ENCODE measurements around the gene WDR46. TPM values are rescaled to one million over a fixed set of nuclear protein-coding genes. Genes with fewer than 3 reads are reported as not detected.

WDR46 gene
- total RNA-seq, 1 experiment from 2014 or later: 99.2 TPM

DNA sequence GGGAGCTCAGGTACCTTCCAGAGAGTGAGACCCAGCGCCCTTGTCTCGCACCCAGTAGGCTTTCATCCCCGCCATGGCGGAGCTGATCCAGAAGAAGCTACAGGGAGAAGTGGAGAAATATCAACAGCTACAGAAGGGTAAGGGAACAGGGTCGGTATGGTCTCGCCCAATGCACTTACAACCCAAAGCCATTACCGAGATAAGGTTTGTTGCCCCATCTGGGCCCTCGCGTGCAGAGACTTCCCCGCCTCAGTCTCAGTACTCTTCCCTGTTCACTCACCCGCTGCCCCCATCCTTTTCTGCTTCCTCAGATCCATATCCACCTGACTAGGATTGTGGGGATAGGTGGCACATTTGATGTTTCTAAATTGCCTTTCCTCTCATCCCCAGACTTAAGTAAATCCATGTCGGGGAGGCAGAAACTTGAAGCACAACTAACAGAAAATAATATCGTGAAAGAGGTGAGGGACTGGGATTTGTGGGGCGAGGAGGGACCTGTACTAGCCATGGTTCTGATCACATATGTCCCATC lies 811 bp upstream of the WDR46 start:
- peaks cover 7% of the 10 kb centered on the region; the same call in 1 of the 2 replicates for H3K79me2 ChIP-seq (ENCODE audit: insufficient read depth, low read length)
- peak overlapping the region; percentile 53 for H3K9ac ChIP-seq (ENCODE audit: extremely low read depth, insufficient read length, low read length)
- no CpG with 5 or more reads among the region's 14 CpGs for WGBS (ENCODE audit: extremely low coverage, insufficient read length, low lambda C conversion rate)
- H3K4me1 ChIP-seq (ENCODE audit: insufficient read depth, low read length): no peaks in the 10 kb centered on the region; the same call in 1 of the 2 replicates
- no peak overlapping the region for H3K4ac ChIP-seq (ENCODE audit: low read depth, low read length)
- no peak overlapping the region for H2BK12ac ChIP-seq (ENCODE audit: insufficient read length, low read depth, low read length)
- H2AK5ac ChIP-seq (ENCODE audit: insufficient read length, low read length): no peak overlapping the region
- no peaks in the 10 kb centered on the region for H4K20me1 ChIP-seq (ENCODE audit: control insufficient read depth, insufficient read depth, insufficient read length)
- Mint-ChIP-seq H3K36me3 (ENCODE audit: insufficient read depth in 1 of 3, low read depth in 3 of 3) (peaks cover 29 to 75% (median 54%) of the 10 kb centered on the region in 3 experiments), H3K4me3 (peak overlapping the region; percentile 99 to 100), H3K4me1 (peaks cover 7 to 20% of the 10 kb centered on the region in 2 experiments), H3K27me3 (ENCODE audit: low read depth) (no peaks in the 10 kb centered on the region; the same call in 1 of the 2 replicates), H3K9me3 (no peaks in the 10 kb centered on the region), H3K27ac (peak overlapping the region; percentile 88 to 97 (median 97); a peak in 5 of 7 replicates)
- H3K79me1 ChIP-seq (ENCODE audit: insufficient read depth, low read depth, low read length, poor library complexity, severe bottlenecking): peaks cover 8% of the 10 kb centered on the region
- no peaks in the 10 kb centered on the region for H3K27me3 ChIP-seq (ENCODE audit: insufficient read depth, low read length)
- no peak overlapping the region for H2BK120ac ChIP-seq (ENCODE audit: low read depth, low read length, poor library complexity, severe bottlenecking)
- no peak overlapping the region for H3K56ac ChIP-seq (ENCODE audit: insufficient read length, low read depth, low read length)
- H3K27ac ChIP-seq (ENCODE audit: insufficient read length, low read depth, low read length): no peak overlapping the region
- no peaks in the 10 kb centered on the region for H3K9me3 ChIP-seq (ENCODE audit: control insufficient read depth, low read depth, low read length)
- H4K5ac ChIP-seq (ENCODE audit: insufficient read length, low read depth, low read length): no peak overlapping the region
- H3K14ac ChIP-seq (ENCODE audit: insufficient read depth, low read length): no peak overlapping the region
- no peak overlapping the region for H4K8ac ChIP-seq (replicated peaks; ENCODE audit: insufficient read length, low read depth, low read length)
- H2AFZ ChIP-seq (ENCODE audit: low read length): no peak overlapping the region
- no peak overlapping the region for H2BK20ac ChIP-seq (ENCODE audit: low read depth, low read length, poor library complexity, severe bottlenecking)
- no peak overlapping the region for H4K91ac ChIP-seq (ENCODE audit: insufficient read length, low read depth, low read length)
- no peak overlapping the region for H2BK15ac ChIP-seq (ENCODE audit: low read depth, low read length)
- H2BK5ac ChIP-seq (ENCODE audit: insufficient read length, low read length): no peak overlapping the region
- peak overlapping the region; percentile 74 for H3K4me2 ChIP-seq (ENCODE audit: insufficient read depth, insufficient read length, low read length)
- TF ChIP-seq, protein P1, sequence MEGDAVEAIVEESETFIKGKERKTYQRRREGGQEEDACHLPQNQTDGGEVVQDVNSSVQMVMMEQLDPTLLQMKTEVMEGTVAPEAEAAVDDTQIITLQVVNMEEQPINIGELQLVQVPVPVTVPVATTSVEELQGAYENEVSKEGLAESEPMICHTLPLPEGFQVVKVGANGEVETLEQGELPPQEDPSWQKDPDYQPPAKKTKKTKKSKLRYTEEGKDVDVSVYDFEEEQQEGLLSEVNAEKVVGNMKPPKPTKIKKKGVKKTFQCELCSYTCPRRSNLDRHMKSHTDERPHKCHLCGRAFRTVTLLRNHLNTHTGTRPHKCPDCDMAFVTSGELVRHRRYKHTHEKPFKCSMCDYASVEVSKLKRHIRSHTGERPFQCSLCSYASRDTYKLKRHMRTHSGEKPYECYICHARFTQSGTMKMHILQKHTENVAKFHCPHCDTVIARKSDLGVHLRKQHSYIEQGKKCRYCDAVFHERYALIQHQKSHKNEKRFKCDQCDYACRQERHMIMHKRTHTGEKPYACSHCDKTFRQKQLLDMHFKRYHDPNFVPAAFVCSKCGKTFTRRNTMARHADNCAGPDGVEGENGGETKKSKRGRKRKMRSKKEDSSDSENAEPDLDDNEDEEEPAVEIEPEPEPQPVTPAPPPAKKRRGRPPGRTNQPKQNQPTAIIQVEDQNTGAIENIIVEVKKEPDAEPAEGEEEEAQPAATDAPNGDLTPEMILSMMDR (conservative IDR thresholded peaks at IDR 0.05): no peak
- no peak overlapping the region for H3K18ac ChIP-seq (ENCODE audit: insufficient read length, low read depth, low read length)
- DNase-seq: no peak
- H3K23me2 ChIP-seq (ENCODE audit: insufficient read length, low read depth, low read length, poor library complexity, severe bottlenecking): peaks cover 12% of the 10 kb centered on the region
- no peak overlapping the region for H3K23ac ChIP-seq (ENCODE audit: insufficient read length, low read depth, low read length)
- no peak overlapping the region for H3T11ph ChIP-seq (ENCODE audit: low read length)

Measured in H9 (cell line).